NCI-H1105 (cell line): ENCODE results near the gene NOS1AP.
"Not testable (repeated sequence)": the region's sequence is repeated elsewhere in the genome, so short reads cannot be mapped to it uniquely, and the experiment has no call there.

Source experiments
- DNase-seq: peaks from one replicate; lab custom pipeline; 2025; lab: John Stamatoyannopoulos, UW

NOS1AP gene

GRCh38 chr1:162195567-162195966, 126.1 kb downstream of the NOS1AP start:
- DNase-seq, result no peak

- DNase-seq, result no peak
Measured at GRCh38 chr1:162196387-162196786, 126.9 kb downstream of the NOS1AP start.

GRCh38 chr1:162197041-162197531, 127.6 kb downstream of the NOS1AP start:
- no peak for DNase-seq

GRCh38 chr1:162197615-162198421, 128.3 kb downstream of the NOS1AP start:
- no peak for DNase-seq

DNA sequence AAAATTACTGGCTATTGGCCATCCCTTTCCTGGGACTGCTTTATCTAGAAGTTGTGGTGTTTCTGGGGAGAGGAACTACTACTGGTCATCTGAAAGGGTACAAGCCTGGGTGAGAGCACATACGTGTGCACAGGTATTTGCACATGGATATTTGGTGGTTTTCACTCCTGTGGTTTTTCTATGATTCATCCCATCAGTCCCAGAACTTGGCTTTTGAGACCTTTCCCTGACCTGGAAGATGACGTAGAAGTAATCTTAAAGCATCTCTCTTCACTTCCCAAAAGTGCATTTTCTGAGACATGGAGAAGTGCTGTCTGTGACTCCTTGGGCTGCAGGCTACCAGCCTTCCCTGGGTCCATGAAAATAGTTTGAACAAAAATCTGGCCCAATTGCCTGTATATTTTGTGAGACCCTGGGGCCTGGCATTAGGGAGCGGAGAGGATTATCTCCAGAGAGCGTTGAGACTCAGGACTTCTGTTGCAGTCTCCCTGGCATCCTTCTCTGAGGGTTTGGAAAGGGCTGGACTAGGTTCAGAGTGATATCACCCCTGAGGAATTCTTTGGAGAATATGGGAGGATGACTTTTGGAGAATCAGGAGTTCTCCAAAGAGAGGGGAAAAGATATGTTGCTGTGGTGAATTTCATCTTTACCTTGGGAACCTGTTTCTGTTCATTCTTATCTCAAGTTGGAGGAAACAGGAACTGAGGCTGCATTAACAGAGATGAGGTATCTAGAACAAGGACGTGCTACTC, 130.8 kb downstream of the NOS1AP start:
- no peak for DNase-seq

DNA sequence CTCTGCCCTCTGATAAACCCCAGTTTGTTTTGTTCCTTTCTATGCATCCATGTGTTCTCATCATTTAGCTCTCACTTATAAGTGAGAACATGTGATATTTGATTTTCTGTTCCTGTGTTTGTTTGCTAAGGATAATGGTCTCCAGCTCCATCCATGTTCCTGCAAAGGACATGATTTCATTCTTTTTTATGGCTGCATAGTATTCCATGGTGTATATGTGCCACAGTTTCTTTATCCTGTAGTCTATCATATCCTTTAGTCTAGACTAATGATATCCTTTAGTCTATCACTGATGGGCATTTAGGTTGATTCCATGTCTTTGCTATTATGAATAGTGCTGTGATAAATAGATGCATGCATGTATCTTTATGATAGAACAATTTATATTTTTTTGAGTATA, 131.6 kb downstream of the NOS1AP start:
- not testable (repeated sequence) for DNase-seq

- DNase-seq, result no peak
Measured at GRCh38 chr1:162204129-162204822, 134.8 kb downstream of the NOS1AP start.

GRCh38 chr1:162204823-162205155, 135.3 kb downstream of the NOS1AP start:
- no peak for DNase-seq

- no peak for DNase-seq
Measured at GRCh38 chr1:162206300-162206699, 136.8 kb downstream of the NOS1AP start.

DNA sequence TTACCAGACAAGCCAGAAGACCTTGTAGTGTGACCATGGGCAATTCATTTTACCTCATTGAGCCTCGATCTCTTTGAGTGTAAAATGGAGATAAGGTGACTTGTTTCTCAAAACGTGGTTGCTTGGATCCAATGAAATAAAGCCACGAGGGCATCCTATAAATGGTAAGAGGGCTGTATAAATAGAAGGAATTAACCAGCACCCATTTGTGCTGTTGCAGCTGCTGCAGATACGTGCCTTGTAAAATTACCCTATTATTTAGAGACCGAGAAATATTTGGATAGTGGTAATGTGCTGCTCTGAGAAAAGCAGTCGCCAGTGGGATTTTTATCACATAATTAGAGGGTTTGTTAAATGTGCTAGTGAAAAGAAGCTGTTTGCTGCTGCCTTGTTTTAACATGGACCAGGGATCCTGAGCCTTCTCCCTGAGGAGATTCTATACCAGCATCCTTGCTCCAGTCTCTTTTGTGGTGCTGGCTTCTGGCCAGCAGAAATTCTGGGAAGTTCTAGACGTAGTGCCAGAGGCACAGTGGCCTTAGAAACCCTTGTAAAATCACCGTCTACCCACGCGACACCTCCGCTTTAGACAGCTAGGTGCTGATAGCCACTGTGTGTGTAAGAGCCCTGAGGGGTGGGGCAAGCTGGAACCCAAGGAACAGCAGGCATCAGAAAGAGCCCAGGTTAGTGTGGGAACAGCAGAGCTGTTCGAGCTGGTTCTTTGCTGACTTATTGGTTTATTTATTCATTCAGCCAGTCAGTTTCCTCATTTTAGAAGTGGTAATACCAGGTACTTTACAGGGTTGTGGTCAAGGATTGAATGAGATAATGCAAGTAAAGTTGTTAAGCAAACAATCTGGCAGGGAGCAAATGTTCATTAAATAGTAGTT, 137.5 kb downstream of the NOS1AP start:
- peak; percentile 83 for DNase-seq

GRCh38 chr1:162207862-162208261, 138.4 kb downstream of the NOS1AP start:
- DNase-seq, result no peak

DNA sequence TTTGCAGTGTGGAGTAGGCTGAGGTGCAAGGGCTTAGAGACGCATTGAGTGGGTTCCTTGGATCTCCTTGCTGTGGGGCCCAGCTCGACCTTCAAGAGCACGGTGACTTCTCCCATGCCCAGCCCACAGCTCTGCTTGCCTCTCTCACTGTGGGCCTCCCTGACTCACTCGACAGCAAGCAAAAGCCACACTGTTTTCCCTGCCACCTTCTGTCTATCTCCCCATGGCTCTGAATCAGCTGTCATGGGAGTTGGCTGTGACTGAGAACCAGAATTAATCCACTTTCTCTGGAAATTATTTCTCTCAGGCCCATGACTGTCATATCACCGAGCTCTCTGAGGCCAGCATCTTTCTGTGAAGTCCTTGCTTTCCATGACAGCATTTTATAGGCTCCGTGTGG, 140.7 kb downstream of the NOS1AP start:
- DNase-seq, result no peak

GRCh38 chr1:162212713-162213112, 143.2 kb downstream of the NOS1AP start:
- DNase-seq, result no peak

DNA sequence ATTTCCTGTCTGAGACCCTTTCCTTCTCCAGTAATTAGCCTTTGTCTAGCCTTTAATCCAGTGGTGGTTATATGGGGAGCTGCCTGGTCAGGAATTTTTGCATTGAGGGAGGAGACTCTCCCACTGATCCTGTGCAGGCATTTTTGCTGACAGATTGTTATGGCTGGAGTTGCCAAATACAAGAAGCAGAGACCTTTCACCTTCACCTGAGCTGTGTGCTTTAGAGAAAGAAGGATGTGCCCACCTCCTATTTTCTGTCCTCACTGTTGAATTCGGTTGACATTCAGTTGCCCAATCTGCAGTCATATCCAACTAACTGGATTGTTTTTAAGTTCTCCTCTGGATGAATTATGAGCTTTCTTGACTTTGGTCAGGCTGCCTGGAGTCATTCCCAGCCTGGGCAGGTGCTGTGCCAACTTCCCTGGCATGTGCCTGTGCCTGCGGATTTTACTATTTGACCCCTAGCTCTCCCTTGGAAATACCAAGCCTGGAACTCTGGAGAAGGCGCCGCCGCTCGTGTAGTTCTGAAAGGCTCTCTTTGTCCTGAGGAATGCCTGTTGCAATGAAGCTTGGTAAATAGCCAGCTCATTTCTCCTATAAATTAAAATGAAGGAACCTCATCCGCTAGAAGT, 143.9 kb downstream of the NOS1AP start:
- DNase-seq, result no peak

DNA sequence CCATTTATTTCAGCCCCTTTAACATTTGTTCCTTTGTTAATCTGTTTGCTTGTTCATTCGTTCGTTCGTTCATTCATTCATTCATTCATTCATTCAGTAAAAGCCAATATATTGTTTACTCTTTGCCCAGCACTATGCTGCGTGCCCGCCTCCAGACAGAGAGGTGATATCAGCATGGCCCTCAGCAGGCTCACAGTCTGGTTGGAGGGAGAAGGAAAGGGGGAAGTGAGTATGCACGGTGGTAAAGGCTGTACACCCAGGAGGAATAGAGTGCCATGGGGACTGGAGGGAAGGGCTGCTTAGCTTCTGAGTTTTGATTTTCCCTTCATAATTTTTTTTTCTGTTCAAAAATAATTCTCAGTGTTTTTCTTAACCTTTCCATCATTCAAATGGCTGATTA, 144.7 kb downstream of the NOS1AP start:
- DNase-seq, result no peak

GRCh38 chr1:162215902-162216301, 146.4 kb downstream of the NOS1AP start:
- DNase-seq, result no peak

DNA sequence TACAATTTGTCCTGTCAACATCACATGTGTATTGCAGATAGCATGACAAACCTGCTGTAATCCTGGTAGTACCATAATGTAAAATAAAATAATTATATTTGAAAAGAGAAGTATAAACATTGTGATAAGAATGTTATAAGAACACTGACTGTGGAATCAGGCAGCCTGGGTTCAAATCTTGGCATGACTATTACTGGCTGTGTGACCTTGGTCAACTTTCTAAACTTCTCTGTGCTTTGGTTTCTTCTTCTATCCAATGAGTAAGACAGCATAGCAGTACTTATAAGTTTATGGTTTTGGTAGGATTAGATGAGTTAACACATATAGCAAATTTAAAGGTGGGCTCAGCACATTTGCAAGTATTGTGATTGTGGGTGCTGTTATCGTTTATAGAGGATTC, 147.1 kb downstream of the NOS1AP start:
- no peak for DNase-seq

DNA sequence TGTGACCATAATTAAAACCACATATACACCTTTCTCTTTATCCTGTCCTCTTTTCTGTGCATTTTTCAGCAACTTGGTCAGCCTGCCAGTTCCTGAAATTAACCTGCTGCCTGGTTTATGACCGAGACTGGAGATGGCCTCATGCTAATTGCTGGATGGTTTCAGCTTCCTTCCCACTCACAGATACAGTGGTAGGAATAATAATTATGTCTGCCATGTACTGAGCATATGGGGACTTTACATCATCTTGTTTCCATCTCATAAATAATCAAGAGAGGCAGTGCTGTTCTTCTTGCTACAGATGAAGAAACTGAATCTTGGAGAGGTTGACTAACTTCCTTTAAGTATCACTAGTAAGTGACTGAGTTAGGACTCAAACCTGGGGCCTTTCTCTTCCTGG, 148.2 kb downstream of the NOS1AP start:
- no peak for DNase-seq

- no peak for DNase-seq
Measured at GRCh38 chr1:162218546-162218945, 149.1 kb downstream of the NOS1AP start.

- DNase-seq, result no peak
Measured at GRCh38 chr1:162218975-162219374, 149.5 kb downstream of the NOS1AP start.

DNA sequence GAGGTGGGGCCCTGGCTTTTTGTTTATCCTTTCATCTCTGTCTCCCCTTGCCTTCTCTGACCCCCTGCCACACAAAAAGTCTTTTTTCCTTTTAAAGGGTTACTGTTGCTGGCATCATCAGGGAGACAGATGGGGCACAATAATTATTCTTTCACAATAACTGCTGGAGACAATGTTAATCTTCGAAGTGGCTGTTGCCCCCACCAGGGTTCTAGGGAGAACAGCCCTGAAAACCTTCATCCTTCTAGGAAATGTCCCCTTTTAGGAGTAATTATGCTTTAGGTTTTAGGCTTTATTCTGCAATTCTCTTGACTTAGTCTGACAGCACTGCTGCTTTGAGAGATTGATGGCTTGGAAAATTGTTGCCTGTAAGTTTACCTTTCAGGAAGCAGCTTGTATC, 150.0 kb downstream of the NOS1AP start:
- no peak for DNase-seq
